B cell (primary cell): ENCODE data around the gene MYO10. TPM values are rescaled to one million over a fixed set of nuclear protein-coding genes. Genes with fewer than 3 reads are reported as not detected.

Experiments used
- ATAC-seq: fragments of 200-7000 bp; cut with Tn5 transposase; one replicate; pipeline ENCODE4 v1.10.0; 2021; ENCODE audit warnings: low read depth, mild to moderate bottlenecking, moderate number of reproducible peaks, moderate library complexity
- CTCF ChIA-PET: fragments of 350-600 bp; sonication (Branson Sonifier 250); formaldehyde crosslinking; loops from one replicate; lab custom pipeline; 2021; ENCODE audit warnings: antibody characterized with exemption, inconsistent platforms; lab: Charles Lee
- POLR2A ChIA-PET: fragments of 350-600 bp; sonication (Branson Sonifier 250); formaldehyde crosslinking; loops from one replicate; lab custom pipeline; 2021; ENCODE audit warnings: antibody characterized with exemption; lab: Charles Lee
- DNase-seq: peaks from one replicate; pipeline ENCODE4 v3.0.0; 2013
- H2AFZ ChIP-seq: 2 replicates; pipeline ENCODE4 v1.6.1; 2012; ENCODE audit warnings: mild to moderate bottlenecking, low read depth, low read length; ENCODE audit not compliant: insufficient read depth, poor library complexity, severe bottlenecking
- H3K27ac ChIP-seq, 2 donors: 1 replicate in 1 of 2; 2 replicates in 1 of 2; pipeline ENCODE4 v1.5.1; 2012 to 2013; ENCODE audit warnings: low read length in 2 of 2, mild to moderate bottlenecking in 2 of 2, moderate library complexity in 1 of 2
- H3K27me3 ChIP-seq, 4 experiments: fragments of 200-600 bp in 1 of 4; sonication (generic) in 1 of 4; replicated peaks in 1 of 4; 1 replicate in 2 of 4; 2 replicates in 2 of 4; pipeline versions ENCODE4 v1.6.1 to v1.7.0; 2013 to 2016; ENCODE audit warnings: low read length in 3 of 4, mild to moderate bottlenecking in 2 of 4, mixed read lengths in 1 of 4, moderate library complexity in 1 of 4; ENCODE audit not compliant: insufficient read depth in 4 of 4, control insufficient read depth in 3 of 4; ENCODE audit errors: control extremely low read depth in 1 of 4
- H3K36me3 ChIP-seq, 2 experiments: replicated peaks in 1 of 2; 1 replicate in 1 of 2; 2 replicates in 1 of 2; pipeline versions ENCODE4 v1.6.1 to v1.7.1; 2013; ENCODE audit warnings: low read length in 1 of 2; ENCODE audit not compliant: insufficient read depth in 2 of 2, control insufficient read depth in 1 of 2; ENCODE audit errors: control extremely low read depth in 1 of 2, extremely low read depth in 1 of 2
- H3K4me1 ChIP-seq, 2 donors: fragments of 200-600 bp in 1 of 2; sonication (generic) in 1 of 2; 1 replicate in 1 of 2; 2 replicates in 1 of 2; pipeline versions ENCODE4 v1.5.1 to v1.6.1; 2013 to 2017; ENCODE audit warnings: low read length in 2 of 2; ENCODE audit not compliant: control insufficient read depth in 2 of 2, insufficient read depth in 2 of 2
- H3K4me2 ChIP-seq: replicated peaks from 2 replicates; pipeline ENCODE3; 2012; ENCODE audit warnings: mild to moderate bottlenecking, low read depth, low read length; ENCODE audit not compliant: poor library complexity, severe bottlenecking
- H3K4me3 ChIP-seq, 5 experiments: fragments of 200-600 bp in 1 of 5; sonication (generic) in 1 of 5; 1 replicate in 3 of 5; 2 replicates in 2 of 5; pipeline versions ENCODE4 v1.5.1 to v1.7.0; 2011 to 2016; ENCODE audit warnings: low read length in 4 of 5, mild to moderate bottlenecking in 4 of 5, low read depth in 2 of 5, control low read depth in 1 of 5, moderate library complexity in 1 of 5; ENCODE audit not compliant: insufficient read depth in 1 of 5; ENCODE audit errors: control extremely low read depth in 1 of 5, extremely low read depth in 1 of 5
- H3K79me2 ChIP-seq: fragments of 200-600 bp; sonication (generic); one replicate; pipeline ENCODE4 v1.6.0; 2016; ENCODE audit warnings: low read length; ENCODE audit not compliant: control insufficient read depth, insufficient read depth
- H3K9ac ChIP-seq: fragments of 200-600 bp; sonication (generic); 2 replicates; pipeline ENCODE4 v1.6.1; 2017; ENCODE audit warnings: mild to moderate bottlenecking, low read length, moderate library complexity
- H3K9me3 ChIP-seq, 3 donors: one replicate each; pipeline versions ENCODE4 v1.6.1 to v1.7.1; 2013; ENCODE audit warnings: low read length in 2 of 3; ENCODE audit not compliant: control insufficient read depth in 2 of 3, insufficient read depth in 1 of 3; ENCODE audit errors: control extremely low read depth in 1 of 3
- H4K20me1 ChIP-seq: 2 replicates; pipeline ENCODE4 v1.6.0; 2012; ENCODE audit warnings: mild to moderate bottlenecking, low read length; ENCODE audit not compliant: insufficient read depth, control insufficient read depth, poor library complexity, severe bottlenecking
- H3K27ac Mint-ChIP-seq: one replicate; pipeline ENCODE4 v1.8.0; 2021; ENCODE audit warnings: mixed read lengths
- H3K27me3 Mint-ChIP-seq: one replicate; pipeline ENCODE4 v1.8.0; 2021; ENCODE audit warnings: mixed read lengths
- H3K4me1 Mint-ChIP-seq: one replicate; pipeline ENCODE4 v1.8.0; 2021; ENCODE audit warnings: mixed read lengths
- H3K4me3 Mint-ChIP-seq: one replicate; pipeline ENCODE4 v1.8.0; 2021; ENCODE audit warnings: mixed read lengths
- H3K9me3 Mint-ChIP-seq: one replicate; pipeline ENCODE4 v1.8.0; 2022; ENCODE audit warnings: mixed read lengths; ENCODE audit not compliant: insufficient read depth
- EZH2 ChIP-seq: IDR thresholded peaks from 2 replicates; pipeline ENCODE4 v1.6.1; 2012; ENCODE audit warnings: borderline replicate concordance, low read depth, mild to moderate bottlenecking, moderate library complexity, low read length; ENCODE audit not compliant: insufficient read depth, poor library complexity, severe bottlenecking
- WGBS: methylation state at CpG from one replicate; pipeline ENCODE4 v1.1.5; 2013; ENCODE audit warnings: missing lambda C conversion rate; ENCODE audit not compliant: insufficient coverage; 5-methylcytosine and 5-hydroxymethylcytosine counted together
- intact Hi-C: fragments of 100-400 bp; cut with micrococcal nuclease; formaldehyde crosslinking; loops from one replicate; pipeline ENCODE4 v1.10.0; 2022
- polyA plus RNA-seq: library from polyadenylated mRNA; depleted of rRNA; stranded (reverse); fragments of >200 nt; gene quantifications from 2 replicates; pipeline ENCODE4 v1.2.3, GENCODE V29; 2012
- total RNA-seq, 2 donors: library from RNA; stranded (reverse); fragments of 120-200 nt in 1 of 2; gene quantifications; 1 replicate in 1 of 2; 2 replicates in 1 of 2; pipeline versions ENCODE4 v1.2.3 to v1.2.4, GENCODE V29; 2013 to 2022
- TF ChIP-seq, protein P1 (sequence below): fragments of 200-600 bp; IDR thresholded peaks from one replicate; pipeline ENCODE4 v1.8.0; 2022; ENCODE audit warnings: antibody characterized with exemption, mild to moderate bottlenecking

MYO10 gene
- total and polyA plus RNA-seq, 2 donors (not counting 1 experiment from before 2014, with no cell fraction given) = 0.10 TPM; not detected in 1

DNA sequence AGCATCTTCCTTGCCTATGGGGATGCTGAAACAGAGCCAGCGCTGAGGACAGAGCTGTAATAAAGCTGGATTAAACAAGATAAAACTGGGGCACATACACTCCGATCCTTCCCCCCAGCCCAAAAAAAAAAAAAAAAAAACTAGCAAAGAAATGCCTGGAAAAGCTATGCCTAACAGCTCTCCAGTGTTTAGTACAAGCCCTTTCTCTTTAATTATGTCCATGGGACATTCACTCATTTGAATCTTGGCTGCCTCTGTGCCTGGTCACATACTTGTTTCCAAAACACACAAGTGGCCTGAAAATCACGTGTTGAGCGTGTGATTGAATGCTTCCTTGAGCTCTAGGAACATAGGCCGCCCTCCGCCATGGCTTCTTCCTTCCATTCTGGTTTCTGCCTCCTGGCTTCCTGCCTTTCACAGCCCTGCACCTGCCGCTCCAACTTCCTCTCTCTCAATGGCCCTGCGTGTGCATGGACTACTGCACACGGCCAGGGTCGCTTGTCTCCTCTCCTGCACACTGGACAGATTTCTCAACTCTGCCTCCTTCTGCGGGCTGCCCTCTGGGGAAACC is 208.2 kb downstream of the MYO10 start:
- H3K9ac ChIP-seq = no peak overlapping the region
- DNase-seq (no peak), ATAC-seq (no peak)
- Mint-ChIP-seq H3K27ac (no peak overlapping the region), H3K27me3 (peaks cover 12% of the 10 kb centered on the region), H3K4me1 (peaks cover 4% of the 10 kb centered on the region), H3K4me3 (no peak overlapping the region), H3K9me3 (peaks cover 3% of the 10 kb centered on the region)
- no peaks in the 10 kb centered on the region for H4K20me1 ChIP-seq
- intact Hi-C loops = no loop called here
- H3K36me3 ChIP-seq = no peaks in the 10 kb centered on the region
- peaks cover 2 to 5% of the 10 kb centered on the region in 2 donors for H3K4me1 ChIP-seq
- WGBS = 10% methylated on average over 8 of the region's 11 CpGs
- peak overlapping the region; percentile 8 for H3K4me2 ChIP-seq
- ChIA-PET CTCF (no interaction called here), POLR2A (no interaction called here)
- H2AFZ ChIP-seq = peak overlapping the region; percentile 5
- no peaks in the 10 kb centered on the region for H3K79me2 ChIP-seq
- no peak overlapping the region for H3K27ac ChIP-seq
- H3K27me3 ChIP-seq = no peaks in the 10 kb centered on the region
- H3K9me3 ChIP-seq = peaks cover 0 to 6% (median 0%) of the 10 kb centered on the region in 3 donors
- no peak for TF ChIP-seq EZH2
- TF ChIP-seq, protein P1, sequence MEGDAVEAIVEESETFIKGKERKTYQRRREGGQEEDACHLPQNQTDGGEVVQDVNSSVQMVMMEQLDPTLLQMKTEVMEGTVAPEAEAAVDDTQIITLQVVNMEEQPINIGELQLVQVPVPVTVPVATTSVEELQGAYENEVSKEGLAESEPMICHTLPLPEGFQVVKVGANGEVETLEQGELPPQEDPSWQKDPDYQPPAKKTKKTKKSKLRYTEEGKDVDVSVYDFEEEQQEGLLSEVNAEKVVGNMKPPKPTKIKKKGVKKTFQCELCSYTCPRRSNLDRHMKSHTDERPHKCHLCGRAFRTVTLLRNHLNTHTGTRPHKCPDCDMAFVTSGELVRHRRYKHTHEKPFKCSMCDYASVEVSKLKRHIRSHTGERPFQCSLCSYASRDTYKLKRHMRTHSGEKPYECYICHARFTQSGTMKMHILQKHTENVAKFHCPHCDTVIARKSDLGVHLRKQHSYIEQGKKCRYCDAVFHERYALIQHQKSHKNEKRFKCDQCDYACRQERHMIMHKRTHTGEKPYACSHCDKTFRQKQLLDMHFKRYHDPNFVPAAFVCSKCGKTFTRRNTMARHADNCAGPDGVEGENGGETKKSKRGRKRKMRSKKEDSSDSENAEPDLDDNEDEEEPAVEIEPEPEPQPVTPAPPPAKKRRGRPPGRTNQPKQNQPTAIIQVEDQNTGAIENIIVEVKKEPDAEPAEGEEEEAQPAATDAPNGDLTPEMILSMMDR = no peak
- no peak overlapping the region for H3K4me3 ChIP-seq

DNA sequence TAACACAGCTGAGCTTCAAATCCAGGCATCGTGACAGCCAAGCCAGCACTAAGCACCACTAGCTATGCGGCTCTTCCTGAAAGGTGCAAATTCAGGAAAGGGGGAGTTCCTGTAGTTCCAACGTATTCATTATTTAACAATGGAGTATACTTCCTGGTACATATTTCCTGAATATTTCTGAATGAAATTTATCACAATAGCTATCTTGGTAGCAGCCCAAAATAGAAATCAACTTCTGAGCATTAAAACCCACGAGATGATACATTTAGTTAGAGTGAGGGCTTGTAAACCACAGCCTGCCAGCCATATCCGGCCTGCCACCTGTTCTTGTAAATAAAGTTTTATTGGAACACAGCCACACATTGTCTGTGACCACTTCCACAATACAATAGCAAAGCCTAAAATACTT is 209.5 kb downstream of the MYO10 start:
- ChIA-PET POLR2A (no interaction called here), CTCF (no interaction called here)
- Histone ChIP-seq H2AFZ (no peak overlapping the region), H3K9me3 (peaks cover 0 to 6% (median 0%) of the 10 kb centered on the region in 3 donors), H4K20me1 (no peaks in the 10 kb centered on the region), H3K4me1 (peaks cover 2 to 5% of the 10 kb centered on the region in 2 donors), H3K27ac (no peak overlapping the region), H3K4me3 (no peak overlapping the region), H3K9ac (no peak overlapping the region), H3K4me2 (no peak overlapping the region), H3K79me2 (no peaks in the 10 kb centered on the region), H3K36me3 (no peaks in the 10 kb centered on the region), H3K27me3 (no peaks in the 10 kb centered on the region)
- Mint-ChIP-seq H3K27me3 (peaks cover 12% of the 10 kb centered on the region), H3K4me1 (peaks cover 4% of the 10 kb centered on the region), H3K4me3 (no peak overlapping the region), H3K9me3 (peaks cover 3% of the 10 kb centered on the region), H3K27ac (no peak overlapping the region)
- DNase-seq (no peak), ATAC-seq (no peak)
- intact Hi-C loops = no loop called here
- TF ChIP-seq, protein P1 = no peak
- no peak for TF ChIP-seq EZH2
- no CpG with 5 or more reads among the region's 5 CpGs for WGBS
